K562 (cell line): Measurements from ENCODE around the gene ING5. TPM values are rescaled to one million over a fixed set of nuclear protein-coding genes. Genes with fewer than 3 reads are reported as not detected.

Source experiments
- CREM ChIP-seq: IDR thresholded peaks from 2 replicates; pipeline ENCODE4 v1.6.1; 2014; ENCODE audit warnings: antibody characterized with exemption, low read depth
- KDM2B ChIP-seq: fragments of 250-450 bp; sonication (Bioruptor Pico); IDR thresholded peaks from 2 replicates; pipeline ENCODE4 v1.8.0; 2021; ENCODE audit warnings: mild to moderate bottlenecking, moderate library complexity
- MGA ChIP-seq: fragments of 450-650 bp; IDR thresholded peaks from 2 replicates; pipeline ENCODE4 v1.6.1; 2016; ENCODE audit warnings: mild to moderate bottlenecking, moderate library complexity
- NR2C2 ChIP-seq, 2 experiments: fragments of 200-800 bp in 1 of 2; sonication (Bioruptor generic) in 1 of 2; sonication (generic) in 1 of 2; formaldehyde crosslinking in 1 of 2; IDR thresholded peaks; 2 replicates each; pipeline versions ENCODE4 v1.6.1 to v1.8.0; 2016 to 2022; ENCODE audit warnings: mild to moderate bottlenecking in 1 of 2, missing compliant biosample characterization in 1 of 2, missing genetic modification characterization in 1 of 2, missing genetic modification reagents in 1 of 2
- PBX2 ChIP-seq, 2 experiments: IDR thresholded peaks in 1 of 2; conservative IDR thresholded peaks in 1 of 2; 2 replicates each; pipeline ENCODE4 v1.6.1; 2016; ENCODE audit warnings: low read depth in 2 of 2, mild to moderate bottlenecking in 1 of 2, missing compliant biosample characterization in 1 of 2, missing genetic modification characterization in 1 of 2, moderate library complexity in 1 of 2
- POLR2G ChIP-seq: fragments of 200-400 bp; formaldehyde crosslinking; IDR thresholded peaks from 2 replicates; pipeline ENCODE4 v1.6.1; 2017; ENCODE audit warnings: low read depth, mild to moderate bottlenecking, antibody characterized with exemption, low read length, moderate library complexity
- TCF3 ChIP-seq: sonication (generic); formaldehyde crosslinking; IDR thresholded peaks from 2 replicates; pipeline ENCODE4 v1.4.0; 2020; ENCODE audit warnings: mild to moderate bottlenecking, missing genetic modification reagents
- ZNF586 ChIP-seq: fragments of 450-650 bp; formaldehyde crosslinking; conservative IDR thresholded peaks from 2 replicates; pipeline ENCODE4 v1.4.0; 2020; ENCODE audit warnings: mild to moderate bottlenecking, moderate library complexity
- polyA plus RNA-seq, 8 experiments: library from polyadenylated mRNA; depleted of rRNA in 4 of 8; stranded (reverse) in 5 of 8; unstranded in 3 of 8; fragments of >200 nt; fragmentation: Nextera tagmentation in 2 of 8; fragmentation: Illumina TruSeq in 1 of 8; extraction: Ambion mirVana in 2 of 8; extraction: Trizol in 1 of 8; gene quantifications; 2 replicates each; pipeline versions ENCODE4 v1.2.1 to v1.2.3, GENCODE V29; 2011 to 2014; ENCODE audit warnings: inconsistent platforms in 1 of 8, missing spikeins in 1 of 8
- total RNA-seq, 7 experiments: library from RNA; depleted of rRNA in 6 of 7; stranded (reverse); fragments of >200 nt in 6 of 7; fragmentation: Illumina TruSeq in 2 of 7; extraction: Trizol in 2 of 7; gene quantifications; 2 replicates each; pipeline versions ENCODE4 v1.2.1 to v1.2.3, GENCODE V29; 2011 to 2021; ENCODE audit warnings: low replicate concordance in 1 of 7
- TF ChIP-seq, protein P1 (sequence below), 2 experiments: fragments of 450-650 bp; conservative IDR thresholded peaks; 2 replicates each; pipeline ENCODE4 v1.6.1; 2017; ENCODE audit warnings: mild to moderate bottlenecking in 2 of 2, moderate library complexity in 2 of 2

Gene ING5
- total and polyA plus RNA-seq, 9 of the 15 experiments (the other 6 are each of a cell fraction or from before 2014, with no cell fraction given) = 10.4 to 53.3 (median 27.9) TPM

GRCh38 chr2:241702155-241703031 lies 554 bp downstream of the ING5 start (continued):
- peak; percentile 76 for TF ChIP-seq POLR2G
- TF ChIP-seq NR2C2 (CRISPR knock-in tag; IDR thresholded peaks at IDR 0.05) = 0 out of 2 replicates have a peak, but pooled peaks have one; percentile 39
- no peak for TF ChIP-seq NR2C2 (tag; IDR thresholded peaks at IDR 0.05)
- TF ChIP-seq PBX2 (CRISPR knock-in tag; IDR thresholded peaks at IDR 0.05; ENCODE audit: low read depth) = no peak
- TF ChIP-seq PBX2 (tag; conservative IDR thresholded peaks at IDR 0.05; ENCODE audit: low read depth) = no peak
- TF ChIP-seq CREM = 0 out of 2 replicates have a peak, but pooled peaks have one; percentile 42
- TF ChIP-seq, protein P1, sequence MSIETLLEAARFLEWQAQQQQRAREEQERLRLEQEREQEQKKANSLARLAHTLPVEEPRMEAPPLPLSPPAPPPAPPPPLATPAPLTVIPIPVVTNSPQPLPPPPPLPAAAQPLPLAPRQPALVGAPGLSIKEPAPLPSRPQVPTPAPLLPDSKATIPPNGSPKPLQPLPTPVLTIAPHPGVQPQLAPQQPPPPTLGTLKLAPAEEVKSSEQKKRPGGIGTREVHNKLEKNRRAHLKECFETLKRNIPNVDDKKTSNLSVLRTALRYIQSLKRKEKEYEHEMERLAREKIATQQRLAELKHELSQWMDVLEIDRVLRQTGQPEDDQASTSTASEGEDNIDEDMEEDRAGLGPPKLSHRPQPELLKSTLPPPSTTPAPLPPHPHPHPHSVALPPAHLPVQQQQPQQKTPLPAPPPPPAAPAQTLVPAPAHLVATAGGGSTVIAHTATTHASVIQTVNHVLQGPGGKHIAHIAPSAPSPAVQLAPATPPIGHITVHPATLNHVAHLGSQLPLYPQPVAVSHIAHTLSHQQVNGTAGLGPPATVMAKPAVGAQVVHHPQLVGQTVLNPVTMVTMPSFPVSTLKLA (conservative IDR thresholded peaks at IDR 0.05) = peak; percentile 40 to 52; a peak in 2 of 4 replicates
- TF ChIP-seq KDM2B (CRISPR knock-in tag) = no peak
- TF ChIP-seq ZNF586 (CRISPR knock-in tag) = no peak
- TF ChIP-seq TCF3 (CRISPR knock-in tag) = peak; percentile 19; the same call in 1 of the 2 replicates
- no peak for TF ChIP-seq MGA
